H1 (cell line): Measurements from ENCODE around the gene SHROOM3. TPM values are rescaled to one million over a fixed set of nuclear protein-coding genes. Genes with fewer than 3 reads are reported as not detected.

Experiments used
- CTCF ChIA-PET: fragments of 300-600 bp; sonication (Branson Sonifier 250); formaldehyde crosslinking; loops from one replicate; lab custom pipeline; 2021; ENCODE audit not compliant: partially characterized antibody; lab: Charles Lee
- POLR2A ChIA-PET: fragments of 300-600 bp; sonication (Branson Sonifier 250); formaldehyde crosslinking; loops from one replicate; lab custom pipeline; 2021; ENCODE audit warnings: inconsistent platforms; ENCODE audit not compliant: partially characterized antibody; lab: Charles Lee
- DNase-seq, 2 experiments: peaks; one replicate each; pipeline versions ENCODE4 v3.0.0 to v3.0.0-alpha.2; 2010 to 2022; ENCODE audit warnings: low spot score in 2 of 2, low read depth in 1 of 2, mixed read lengths in 1 of 2
- FAIRE-seq: peaks from 2 replicates; lab custom pipeline; 2011; peaks lifted over from hg19 to GRCh38; lab: Jason Lieb, UNC
- H2AFZ ChIP-seq: 2 replicates; pipeline ENCODE4 v1.8.1; 2012; ENCODE audit warnings: low read length, inconsistent platforms
- H2AK5ac ChIP-seq: 2 replicates; pipeline ENCODE4 v1.6.1; 2013; ENCODE audit warnings: low read depth, low read length
- H2BK120ac ChIP-seq: replicated peaks from 2 replicates; pipeline ENCODE3; 2013; ENCODE audit warnings: low read depth, low read length, inconsistent platforms
- H2BK12ac ChIP-seq: 2 replicates; pipeline ENCODE4 v1.6.1; 2013; ENCODE audit warnings: low read depth, low read length
- H2BK15ac ChIP-seq: 2 replicates; pipeline ENCODE4 v1.6.1; 2013; ENCODE audit warnings: low read length
- H2BK20ac ChIP-seq: 2 replicates; pipeline ENCODE4 v1.6.1; 2013; ENCODE audit warnings: low read length
- H2BK5ac ChIP-seq: 2 replicates; pipeline ENCODE4 v1.6.1; 2013; ENCODE audit warnings: low read depth, low read length
- H3K14ac ChIP-seq: 2 replicates; pipeline ENCODE4 v1.6.1; 2013; ENCODE audit warnings: inconsistent platforms; ENCODE audit not compliant: insufficient read length
- H3K18ac ChIP-seq: 2 replicates; pipeline ENCODE4 v1.6.1; 2013; ENCODE audit warnings: low read length; ENCODE audit errors: extremely low read depth
- H3K23ac ChIP-seq: 2 replicates; pipeline ENCODE4 v1.6.1; 2013; ENCODE audit warnings: inconsistent platforms; ENCODE audit not compliant: insufficient read length
- H3K23me2 ChIP-seq: 2 replicates; pipeline ENCODE4 v1.6.1; 2013; ENCODE audit warnings: low read depth, low read length
- H3K27ac ChIP-seq: 2 replicates; pipeline ENCODE4 v1.6.1; 2011; ENCODE audit warnings: low read depth, low read length, inconsistent platforms
- H3K27me3 ChIP-seq, 4 experiments: replicated peaks in 1 of 4; 1 replicate in 1 of 4; 2 replicates in 3 of 4; pipeline versions ENCODE4 v1.6.1 to v1.8.1; 2011 to 2013; ENCODE audit warnings: low read length in 3 of 4, mild to moderate bottlenecking in 3 of 4, inconsistent platforms in 2 of 4, mixed read lengths in 2 of 4, moderate library complexity in 1 of 4; ENCODE audit not compliant: control insufficient read depth in 3 of 4, insufficient read depth in 3 of 4; ENCODE audit errors: extremely low read depth in 1 of 4
- H3K36me3 ChIP-seq, 4 experiments: 2 replicates each; pipeline versions ENCODE4 v1.6.1 to v1.8.1; 2011 to 2013; ENCODE audit warnings: mild to moderate bottlenecking in 4 of 4, low read length in 3 of 4, moderate library complexity in 2 of 4, control low read depth in 1 of 4, inconsistent platforms in 1 of 4; ENCODE audit not compliant: insufficient read depth in 4 of 4, control insufficient read depth in 2 of 4
- H3K4ac ChIP-seq: replicated peaks from 2 replicates; pipeline ENCODE3; 2013; ENCODE audit warnings: low read length, low read depth, mixed read lengths, inconsistent platforms; ENCODE audit not compliant: insufficient read length
- H3K4me1 ChIP-seq, 4 experiments: replicated peaks in 1 of 4; 1 replicate in 1 of 4; 2 replicates in 3 of 4; pipeline versions ENCODE4 v1.6.1 to v1.8.1; 2011 to 2013; ENCODE audit warnings: low read length in 3 of 4, inconsistent platforms in 2 of 4, mixed read lengths in 1 of 4; ENCODE audit not compliant: insufficient read depth in 4 of 4, control insufficient read depth in 3 of 4
- H3K4me2 ChIP-seq, 2 experiments: 2 replicates each; pipeline versions ENCODE4 v1.6.1 to v1.8.1; 2011 to 2013; ENCODE audit warnings: low read depth in 2 of 2, low read length in 2 of 2, control low read depth in 1 of 2, inconsistent platforms in 1 of 2, mild to moderate bottlenecking in 1 of 2; ENCODE audit not compliant: insufficient read depth in 1 of 2
- H3K4me3 ChIP-seq, 4 experiments: fragments of 200-600, 300-600 bp in 1 of 4; sonication (generic), shearing (Covaris generic), sonication (Bioruptor Twin) in 1 of 4; 2 replicates each; pipeline versions ENCODE4 v1.5.1 to v1.8.1; 2011 to 2016; ENCODE audit warnings: low read length in 4 of 4, low read depth in 3 of 4, control low read depth in 2 of 4, inconsistent platforms in 2 of 4, mild to moderate bottlenecking in 2 of 4, mixed read lengths in 1 of 4, moderate library complexity in 1 of 4; ENCODE audit not compliant: insufficient read depth in 2 of 4; ENCODE audit errors: extremely low read depth in 1 of 4
- H3K56ac ChIP-seq: replicated peaks from 2 replicates; pipeline ENCODE3; 2013; ENCODE audit warnings: low read depth, mild to moderate bottlenecking, mixed read lengths, low read length, inconsistent platforms; ENCODE audit not compliant: insufficient read length
- H3K79me1 ChIP-seq: 2 replicates; pipeline ENCODE4 v1.6.1; 2013; ENCODE audit warnings: low read depth, low read length, control low read depth
- H3K79me2 ChIP-seq, 2 experiments: 2 replicates each; pipeline versions ENCODE4 v1.6.1 to v1.8.1; 2012 to 2013; ENCODE audit warnings: low read length in 2 of 2, mild to moderate bottlenecking in 2 of 2, inconsistent platforms in 1 of 2; ENCODE audit not compliant: insufficient read depth in 2 of 2, control insufficient read depth in 1 of 2
- H3K9ac ChIP-seq, 4 experiments: replicated peaks in 1 of 4; 1 replicate in 1 of 4; 2 replicates in 3 of 4; pipeline versions ENCODE4 v1.6.1 to v1.8.1; 2011 to 2013; ENCODE audit warnings: low read depth in 3 of 4, low read length in 3 of 4, control low read depth in 2 of 4, mild to moderate bottlenecking in 2 of 4, moderate library complexity in 2 of 4, inconsistent platforms in 1 of 4; ENCODE audit errors: extremely low read depth in 1 of 4
- H3K9me3 ChIP-seq, 2 experiments: 2 replicates each; pipeline versions ENCODE4 v1.6.1 to v1.8.1; 2012 to 2013; ENCODE audit warnings: mild to moderate bottlenecking in 2 of 2, moderate library complexity in 2 of 2, control low read depth in 1 of 2, inconsistent platforms in 1 of 2, low read depth in 1 of 2, low read length in 1 of 2, mixed read lengths in 1 of 2; ENCODE audit not compliant: insufficient read depth in 2 of 2
- H4K20me1 ChIP-seq, 2 experiments: replicated peaks in 1 of 2; 2 replicates each; pipeline versions ENCODE3 to v1.8.1; 2011 to 2013; ENCODE audit warnings: inconsistent platforms in 2 of 2, low read length in 2 of 2, mild to moderate bottlenecking in 1 of 2; ENCODE audit not compliant: insufficient read depth in 2 of 2, control insufficient read depth in 1 of 2
- H4K5ac ChIP-seq: 2 replicates; pipeline ENCODE4 v1.6.1; 2013; ENCODE audit warnings: low read length, low read depth, mixed read lengths, inconsistent platforms; ENCODE audit not compliant: insufficient read length
- H4K8ac ChIP-seq: 2 replicates; pipeline ENCODE4 v1.8.0; 2013; ENCODE audit warnings: mild to moderate bottlenecking, moderate library complexity, low read length, inconsistent platforms; ENCODE audit not compliant: insufficient read depth; ENCODE audit errors: extremely low read depth
- H4K91ac ChIP-seq: replicated peaks from 2 replicates; pipeline ENCODE3; 2013; ENCODE audit warnings: low read length, mixed read lengths, inconsistent platforms; ENCODE audit not compliant: insufficient read length
- BCL11A ChIP-seq, 2 experiments: IDR thresholded peaks; one replicate each; pipeline ENCODE4 v1.6.1; 2011; ENCODE audit warnings: low read depth in 2 of 2, low read length in 2 of 2, mild to moderate bottlenecking in 2 of 2
- CEBPB ChIP-seq: IDR thresholded peaks from 2 replicates; pipeline ENCODE4 v1.6.1; 2012; ENCODE audit warnings: low read depth, low read length
- CTBP2 ChIP-seq: IDR thresholded peaks from 2 replicates; pipeline ENCODE4 v1.7.0; 2011; ENCODE audit warnings: borderline replicate concordance, mild to moderate bottlenecking, moderate library complexity, mixed read lengths, low read length; ENCODE audit not compliant: insufficient read depth, insufficient read length
- EP300 ChIP-seq, 2 experiments: IDR thresholded peaks; 1 replicate in 1 of 2; 2 replicates in 1 of 2; pipeline ENCODE4 v1.6.1; 2011 to 2012; ENCODE audit warnings: low read depth in 2 of 2, low read length in 2 of 2, mild to moderate bottlenecking in 2 of 2, borderline replicate concordance in 1 of 2, inconsistent platforms in 1 of 2, moderate library complexity in 1 of 2
- HDAC2 ChIP-seq, 2 experiments: fragments of 300-600 bp in 1 of 2; sonication (generic) in 1 of 2; IDR thresholded peaks; 2 replicates each; pipeline ENCODE4 v1.6.1; 2011 to 2012; ENCODE audit warnings: low read depth in 2 of 2, low read length in 2 of 2, mild to moderate bottlenecking in 2 of 2, moderate library complexity in 2 of 2, borderline replicate concordance in 1 of 2, inconsistent platforms in 1 of 2
- PHF8 ChIP-seq: fragments of 200-600 bp; sonication (generic); conservative IDR thresholded peaks from 2 replicates; pipeline ENCODE4 v1.7.1; 2012; ENCODE audit warnings: low read depth, mild to moderate bottlenecking, inconsistent platforms, low read length, moderate library complexity
- RBBP5 ChIP-seq: IDR thresholded peaks from 2 replicates; pipeline ENCODE4 v1.7.1; 2012; ENCODE audit warnings: low read depth, mild to moderate bottlenecking, inconsistent platforms, low read length, moderate library complexity, borderline replicate concordance
- SIN3A ChIP-seq, 2 experiments: IDR thresholded peaks in 1 of 2; conservative IDR thresholded peaks in 1 of 2; 2 replicates each; pipeline ENCODE4 v1.6.1; 2011 to 2012; ENCODE audit warnings: low read length in 2 of 2, improper control_type of control experiment in 1 of 2, low read depth in 1 of 2, mild to moderate bottlenecking in 1 of 2
- SIRT6 ChIP-seq: IDR thresholded peaks from one replicate; pipeline ENCODE4 v1.7.1; 2012; ENCODE audit warnings: low read length, inconsistent platforms
- WGBS, 2 experiments: shearing (Covaris generic) in 1 of 2; methylation state at CpG; one replicate each; pipeline versions ENCODE4 v1.1.6 to v1.1.7; 2013 to 2015; ENCODE audit warnings: low lambda C conversion rate in 2 of 2, mixed read lengths in 2 of 2, inconsistent platforms in 1 of 2, low coverage in 1 of 2, missing lambda C conversion rate in 1 of 2; ENCODE audit not compliant: insufficient replicate concordance in 2 of 2, insufficient coverage in 1 of 2, insufficient read length in 1 of 2; ENCODE audit errors: extremely low coverage in 1 of 2, missing lambda C conversion rate in 1 of 2; 5-methylcytosine and 5-hydroxymethylcytosine counted together
- polyA plus RNA-seq, 7 experiments: library from polyadenylated mRNA; depleted of rRNA in 3 of 7; stranded (reverse) in 5 of 7; unstranded in 2 of 7; fragments of >200 nt in 5 of 7; fragments of 200-250 nt in 2 of 7; gene quantifications; 1 replicate in 5 of 7; 2 replicates in 1 of 7; 4 replicates in 1 of 7; pipeline versions ENCODE4 v1.2.1 to v1.2.3, GENCODE V29; 2011 to 2013; ENCODE audit warnings: missing spikeins in 2 of 7, mixed read lengths in 2 of 7
- total RNA-seq: library from RNA; stranded (reverse); fragmentation: NEBNext Ultra II Directional; extraction: Animal tissue kit (Norgen Biotek cat#: 25700); gene quantifications from 2 replicates; pipeline ENCODE4 v1.2.1, GENCODE V29; 2021

SHROOM3 gene
- total and polyA plus RNA-seq, 2 of the 8 experiments (the other 6 are each of a cell fraction or from before 2014, with no cell fraction given), result 15.8 to 34.0 TPM

GRCh38 chr4:76802236-76803021, 367.4 kb downstream of the SHROOM3 start:
- Histone ChIP-seq H2AK5ac (no peak overlapping the region), H3K79me1 (no peaks in the 10 kb centered on the region), H3K4ac (no peak overlapping the region), H3K56ac (no peak overlapping the region), H3K27ac (no peak overlapping the region), H2BK12ac (peak overlapping the region; percentile 84; the same call in 1 of the 2 replicates), H3K9me3 (peaks cover 0 to 4% of the 10 kb centered on the region in 2 experiments; a peak in 1 of 4 replicates), H3K18ac (peak overlapping the region; percentile 89), H3K79me2 (no peaks in the 10 kb centered on the region), H2BK5ac (peak overlapping the region; percentile 60; the same call in 1 of the 2 replicates), H4K8ac (no peak overlapping the region), H4K91ac (peak overlapping the region; percentile 26), H3K27me3 (peaks cover 0 to 7% (median 2%) of the 10 kb centered on the region in 4 experiments; a peak in 5 of 7 replicates), H2BK15ac (0 out of 2 replicates have a peak overlapping the region, but pooled peaks have one; percentile 68), H3K4me3 (peak overlapping the region; percentile 33 to 62 (median 50)), H3K9ac (no peak overlapping the region), H2BK20ac (peak overlapping the region; percentile 92; the same call in 1 of the 2 replicates), H2AFZ (peak overlapping the region; percentile 96), H3K14ac (no peak overlapping the region), H3K4me2 (peak overlapping the region; percentile 80 to 87), H3K23me2 (peaks cover 6% of the 10 kb centered on the region), H3K23ac (no peak overlapping the region), H3K36me3 (no peaks in the 10 kb centered on the region; a peak in 1 of 8 replicates), H3K4me1 (peaks cover 7 to 21% (median 15%) of the 10 kb centered on the region in 4 experiments), H4K20me1 (no peaks in the 10 kb centered on the region), H4K5ac (no peak overlapping the region), H2BK120ac (no peak overlapping the region)
- 17% methylated on average over 20 of the region's 20 CpGs; no CpG with 5 or more reads in 1 of the 2 experiments for WGBS, 2 experiments
- DNase-seq (no peak), FAIRE-seq (no peak)
- POLR2A ChIA-PET, result interaction anchor here (0.6 to 1.8 kb wide), 6 partner anchors 10 to 38 kb away, joined by 3 to 7 read pairs (median 4); no protein-coding TSS in a partner anchor
- CTCF ChIA-PET, result interaction anchor here (0.5 to 2.5 kb wide), 14 partner anchors 10 to 782 kb away, joined by 3 to 15 read pairs (median 4); no protein-coding TSS in a partner anchor
- TF ChIP-seq RBBP5 (no peak), PHF8 (no peak), SIN3A (conservative IDR thresholded peaks at IDR 0.05 in 1 of 2, IDR thresholded peaks at IDR 0.05 in 1 of 2; ENCODE audit: low read depth in 1 of 2, low read length in 2 of 2) (no peak), HDAC2 (IDR thresholded peaks at IDR 0.05; ENCODE audit: borderline replicate concordance in 1 of 2, low read depth in 2 of 2, low read length in 2 of 2) (no peak), CTBP2 (no peak), EP300 (IDR thresholded peaks at IDR 0.05; ENCODE audit: borderline replicate concordance in 1 of 2, low read depth in 2 of 2, low read length in 2 of 2) (no peak), BCL11A (IDR thresholded peaks at IDR 0.05; ENCODE audit: low read depth in 2 of 2, low read length in 2 of 2) (no peak), SIRT6 (no peak), CEBPB (no peak)
